GM21723 (cell line): ENCODE measurements around the gene UBE2E2.
"Not testable (repeated sequence)": the region's sequence is repeated elsewhere in the genome, so short reads cannot be mapped to it uniquely, and the experiment has no call there.

Experiments
- ATAC-seq: cut with Tn5 transposase; IDR thresholded peaks from one replicate; pipeline ENCODE4 v1.9.1; 2021; ENCODE audit warnings: mild to moderate bottlenecking, moderate library complexity; ENCODE audit not compliant: unreplicated experiment

UBE2E2 gene

GRCh38 chr3:23320586-23321570 lies 117.8 kb downstream of the UBE2E2 start:
- no peak for ATAC-seq

DNA sequence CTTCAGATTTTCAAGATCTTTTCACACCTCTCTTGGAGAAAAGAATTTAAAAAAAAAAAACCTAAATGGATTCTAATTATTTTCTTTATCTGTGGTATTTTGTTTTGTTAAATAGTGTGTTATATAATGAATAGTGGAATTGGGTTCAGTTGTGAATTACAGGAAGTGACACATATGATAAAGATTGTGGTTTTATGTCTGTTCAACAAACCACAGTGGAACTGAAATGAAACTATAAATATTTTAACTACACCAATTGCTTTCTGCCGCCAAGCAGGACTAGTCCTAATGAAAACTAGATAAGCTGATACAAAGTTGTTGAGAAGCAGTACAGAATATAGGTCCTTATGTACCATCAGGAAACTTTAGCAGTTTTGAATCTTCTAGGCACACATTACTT lies 121.6 kb downstream of the UBE2E2 start:
- peak; percentile 53 for ATAC-seq

DNA sequence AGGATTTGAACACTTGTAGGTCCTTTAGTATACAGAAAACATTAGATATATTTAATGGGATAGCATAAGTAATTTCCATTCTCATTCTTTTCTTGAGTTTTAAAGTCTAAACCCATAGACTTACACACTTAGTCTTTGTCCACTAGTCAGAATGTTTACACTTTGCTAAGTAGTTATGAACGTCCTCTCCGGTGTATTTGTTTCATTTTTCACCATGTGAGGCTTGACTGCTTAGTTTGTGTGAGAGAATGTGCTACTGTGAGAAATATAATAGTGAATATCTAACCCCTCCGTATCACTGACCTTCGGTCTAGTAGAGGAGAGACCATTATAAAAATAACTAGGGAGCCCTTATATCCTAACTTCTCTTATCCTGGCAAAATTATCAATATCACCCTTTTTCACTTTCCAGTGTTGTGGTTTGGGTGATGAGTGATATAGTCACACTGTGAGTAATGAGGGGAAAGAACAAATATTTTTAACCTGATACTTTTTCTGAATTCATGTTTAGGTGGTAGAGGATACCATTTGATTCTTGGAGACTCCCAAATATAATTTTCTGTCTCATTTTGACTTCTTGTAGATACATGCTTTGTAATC lies 122.4 kb downstream of the UBE2E2 start:
- peak; percentile 71 for ATAC-seq

- no peak for ATAC-seq
Measured at GRCh38 chr3:23329471-23330105, 126.5 kb downstream of the UBE2E2 start.

DNA sequence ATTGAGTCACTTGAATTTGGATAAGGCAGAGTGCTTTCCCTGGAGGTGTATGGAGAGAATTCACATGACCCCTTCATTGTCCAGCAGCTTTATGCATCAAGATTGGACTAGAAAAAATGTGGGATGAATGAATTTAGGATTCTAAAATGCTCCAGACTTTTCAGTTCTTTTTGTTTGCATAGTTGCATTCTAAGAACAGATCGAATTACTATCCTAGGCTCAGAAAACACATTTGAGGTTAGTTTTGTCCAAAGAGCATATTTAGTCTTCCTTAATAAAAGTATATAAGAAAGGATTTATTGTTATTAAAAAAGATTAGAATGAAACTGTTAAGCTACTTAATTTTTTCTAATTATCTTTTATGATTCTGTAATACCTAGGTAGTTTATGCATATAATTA lies 127.4 kb downstream of the UBE2E2 start:
- no peak for ATAC-seq

DNA sequence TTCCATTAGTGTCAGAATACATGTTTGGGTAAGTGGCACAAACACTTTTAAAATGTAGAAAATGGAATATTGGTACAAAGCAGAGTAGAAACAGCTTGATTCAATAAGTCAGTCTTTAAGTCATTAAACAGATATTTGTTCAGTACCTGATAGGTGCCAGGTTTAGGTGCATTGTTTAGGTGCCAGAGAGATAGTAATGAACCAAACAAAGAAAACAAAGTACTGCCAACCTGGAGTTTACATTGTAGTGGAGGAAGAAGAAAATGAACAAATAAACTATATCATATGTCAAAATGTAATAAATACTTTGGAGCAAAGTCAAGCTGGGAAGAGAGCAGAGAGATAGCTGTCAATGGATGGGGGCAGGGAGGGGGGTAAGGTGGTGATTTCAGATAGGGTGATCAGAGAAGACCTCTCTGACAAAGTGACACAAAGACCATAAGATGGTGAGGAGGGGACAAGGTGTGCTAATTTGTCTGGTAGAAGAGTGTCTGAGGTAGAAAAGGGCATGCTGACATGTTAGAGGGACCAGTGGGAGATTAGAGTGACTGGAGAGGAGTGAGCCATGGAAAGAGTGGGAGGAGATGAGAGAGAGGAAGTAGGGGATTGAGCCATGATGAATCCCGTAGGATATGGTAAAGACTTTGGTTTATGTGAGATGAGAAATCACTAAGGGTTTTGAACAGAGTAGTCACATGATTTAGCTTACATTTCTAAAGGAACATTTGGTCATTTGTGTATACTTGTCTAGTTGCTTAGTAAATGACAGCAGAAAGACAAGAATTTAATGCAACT lies 128.2 kb downstream of the UBE2E2 start:
- no peak for ATAC-seq

GRCh38 chr3:23333633-23334032 lies 130.5 kb downstream of the UBE2E2 start:
- no peak for ATAC-seq

DNA sequence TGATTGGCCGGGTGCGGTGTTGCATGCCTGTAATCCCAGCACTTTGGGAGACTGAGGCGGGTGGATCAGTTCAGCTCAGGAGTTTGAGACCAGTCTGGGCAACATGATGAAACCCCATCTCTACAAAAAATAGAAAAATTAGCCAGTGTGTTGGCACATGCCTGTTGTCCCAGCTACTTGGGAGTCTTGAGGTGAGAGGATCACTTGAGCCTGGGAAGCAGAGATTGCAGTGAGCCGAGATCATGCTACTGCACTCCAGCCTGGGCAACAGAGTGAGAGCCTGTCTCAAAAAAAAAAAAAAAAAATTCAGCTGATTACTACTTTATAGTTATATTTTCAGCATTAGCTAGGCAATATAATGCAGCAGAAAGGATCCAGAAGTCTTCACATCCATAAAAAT lies 133.7 kb downstream of the UBE2E2 start:
- ATAC-seq = not testable (repeated sequence)

DNA sequence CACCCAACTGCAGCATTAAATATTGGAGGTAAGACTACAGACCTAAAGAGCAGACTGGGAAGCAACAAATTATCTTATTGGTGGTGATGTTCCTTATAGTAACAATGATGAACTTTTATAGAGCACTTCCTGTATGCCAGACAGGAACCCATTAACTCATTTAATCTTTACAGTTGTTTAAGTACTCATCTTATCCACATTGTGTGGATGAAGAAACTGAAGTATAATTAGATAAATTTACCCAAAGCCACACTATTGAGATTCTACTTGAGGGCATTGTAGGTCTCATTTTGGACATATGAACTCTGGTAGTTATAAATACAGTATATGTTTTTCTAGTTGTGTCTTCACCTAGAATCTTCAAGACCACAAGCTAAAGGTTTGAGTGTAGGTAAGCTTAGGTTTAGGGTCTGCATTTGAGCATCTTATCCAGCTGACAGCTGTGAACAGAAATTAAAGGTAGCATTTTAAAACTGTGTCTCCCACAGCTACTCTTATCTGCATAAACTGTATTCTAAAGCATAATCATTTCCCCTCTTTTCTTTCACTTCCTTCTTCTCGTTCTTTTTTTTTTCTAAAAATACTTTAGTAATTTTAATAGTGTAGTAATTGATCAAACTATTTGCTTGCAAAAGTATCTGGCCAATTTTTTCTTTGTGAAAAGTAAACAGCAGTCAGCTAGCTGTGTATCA lies 138.2 kb downstream of the UBE2E2 start:
- ATAC-seq = peak; percentile 82

DNA sequence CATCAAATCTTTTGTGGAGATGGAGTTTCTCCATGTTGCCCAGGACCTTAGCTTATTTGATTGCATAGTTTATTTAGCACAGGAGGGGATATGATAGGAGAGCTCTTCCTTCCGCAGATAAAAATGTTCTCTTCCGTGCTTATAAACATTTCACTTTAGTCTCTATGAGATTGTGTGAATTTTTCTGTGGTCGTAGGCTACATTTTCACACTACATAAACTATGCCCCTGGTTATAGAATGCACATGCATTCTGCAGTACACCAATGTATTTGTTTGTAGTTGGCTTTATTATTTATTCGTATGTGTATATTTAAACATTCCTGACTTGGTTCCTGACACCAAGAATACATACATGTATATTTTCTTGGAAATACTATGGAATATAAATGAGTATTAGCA lies 139.2 kb downstream of the UBE2E2 start:
- no peak for ATAC-seq

GRCh38 chr3:23343509-23343908 lies 140.4 kb downstream of the UBE2E2 start:
- no peak for ATAC-seq

DNA sequence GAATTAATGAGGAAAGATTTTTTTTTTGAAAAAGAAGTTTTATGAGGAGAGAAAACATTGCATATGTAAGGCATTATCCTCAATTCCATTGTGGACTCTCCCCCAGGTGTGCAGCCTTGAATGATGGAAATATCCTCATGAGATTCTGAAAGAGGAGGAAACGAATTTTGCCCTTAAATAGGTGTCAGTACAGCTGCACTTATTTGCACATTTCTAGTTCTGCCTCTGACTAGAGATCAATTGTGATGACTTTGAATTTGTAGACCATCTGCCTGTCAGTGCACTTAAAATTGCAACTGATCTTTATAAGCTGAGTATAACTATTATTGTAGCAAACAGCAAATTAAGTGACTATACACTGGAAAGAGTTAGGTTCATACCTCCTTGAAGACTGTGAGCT lies 141.8 kb downstream of the UBE2E2 start:
- ATAC-seq = no peak

DNA sequence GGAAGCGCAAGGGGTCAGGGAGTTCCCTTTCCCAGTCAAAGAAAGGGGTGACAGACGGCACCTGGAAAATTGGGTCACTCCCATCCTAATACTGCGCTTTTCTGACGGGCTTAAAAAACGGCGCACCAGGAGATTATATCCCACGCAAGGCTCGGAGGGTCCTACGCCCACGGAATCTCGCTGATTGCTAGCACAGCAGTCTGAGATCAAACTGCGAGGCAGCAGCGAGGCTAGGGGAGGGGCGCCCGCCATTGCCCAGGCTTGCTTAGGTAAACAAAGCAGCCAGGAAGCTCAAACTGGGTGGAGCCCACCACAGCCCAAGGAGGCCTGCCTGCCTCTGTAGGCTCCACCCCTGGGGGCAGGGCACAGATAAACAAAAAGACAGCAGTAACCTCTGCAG lies 146.3 kb downstream of the UBE2E2 start:
- not testable (repeated sequence) for ATAC-seq

GRCh38 chr3:23356169-23356568 lies 153.0 kb downstream of the UBE2E2 start:
- no peak for ATAC-seq

- ATAC-seq = no peak
Measured at GRCh38 chr3:23356923-23357322, 153.8 kb downstream of the UBE2E2 start.

GRCh38 chr3:23359116-23359515 lies 156.0 kb downstream of the UBE2E2 start:
- no peak for ATAC-seq

DNA sequence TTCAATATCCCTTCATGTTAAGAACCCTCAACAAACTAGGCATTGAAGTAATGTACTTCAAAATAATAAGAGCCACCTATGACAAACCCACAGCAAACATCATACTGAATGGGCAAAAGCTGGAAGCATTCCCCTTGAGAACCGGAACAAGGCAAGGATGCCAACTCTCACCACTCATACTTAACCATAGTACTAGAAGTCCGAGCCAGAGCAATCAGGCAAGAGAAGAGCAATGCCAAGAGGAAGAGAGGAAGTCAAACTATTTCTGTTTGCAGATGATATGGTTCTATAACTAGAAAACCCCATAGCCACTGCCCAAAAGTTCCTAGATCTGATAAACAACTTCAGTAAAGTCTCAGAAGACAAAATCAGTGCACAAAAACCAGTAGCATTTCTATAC lies 161.9 kb downstream of the UBE2E2 start:
- no peak for ATAC-seq

GRCh38 chr3:23368731-23369130 lies 165.6 kb downstream of the UBE2E2 start:
- ATAC-seq = no peak

- no peak for ATAC-seq
Measured at GRCh38 chr3:23372285-23372684, 169.2 kb downstream of the UBE2E2 start.

DNA sequence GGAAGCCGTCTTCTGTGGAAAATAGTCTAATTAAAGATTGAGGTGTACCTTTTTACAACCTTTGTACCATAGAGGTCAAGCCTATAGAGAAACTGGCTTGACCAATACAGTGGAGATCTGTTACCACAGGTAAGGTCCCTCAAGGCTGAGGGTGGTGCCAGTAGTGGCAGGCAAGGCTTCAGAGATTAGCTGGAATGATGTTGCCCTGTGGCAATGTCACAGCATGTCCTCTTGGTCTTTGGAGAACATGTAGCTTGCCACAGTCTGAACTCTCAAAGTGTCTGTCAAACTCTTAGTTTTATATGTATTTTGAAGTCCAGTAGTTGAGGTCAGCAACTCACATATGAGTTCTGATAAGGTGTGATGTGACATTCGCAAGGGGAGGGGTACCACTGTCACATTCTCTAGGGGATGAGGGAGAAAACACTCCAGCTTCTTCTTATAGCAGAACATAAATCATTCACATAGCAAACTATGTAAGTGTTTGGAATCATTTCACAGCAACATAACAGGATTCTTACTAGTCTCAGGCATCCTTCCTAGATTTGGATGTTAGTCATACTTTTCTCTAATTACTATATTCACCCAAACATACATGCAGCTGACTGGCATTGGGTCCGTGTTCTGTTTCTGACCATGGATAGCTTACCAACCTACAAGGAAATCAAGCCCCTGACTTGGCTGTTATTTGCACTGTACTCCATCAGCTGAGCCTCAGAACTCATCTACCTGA lies 173.6 kb downstream of the UBE2E2 start:
- ATAC-seq = no peak
